Measurements from ENCODE around the gene UBE2D2.

DNA sequence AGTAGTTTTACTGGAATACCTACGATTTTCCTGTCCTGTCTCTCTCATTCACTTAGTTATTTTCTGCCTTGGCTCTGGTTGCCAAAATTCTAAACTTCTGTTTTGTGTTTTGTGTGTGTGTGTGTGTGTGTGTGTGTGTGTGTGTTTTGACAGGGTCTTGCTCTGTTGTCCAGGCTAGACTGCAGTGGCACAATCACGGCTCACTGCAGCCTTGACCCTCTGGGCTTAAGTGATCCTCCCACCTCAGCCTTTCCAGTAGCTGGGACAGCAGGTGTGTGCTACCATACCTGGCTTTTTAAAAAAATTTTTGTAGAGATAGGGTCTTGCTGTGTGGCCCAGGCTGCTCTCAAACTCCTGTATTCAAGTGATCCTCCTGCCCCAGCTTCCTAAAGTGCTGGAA is 17.2 kb downstream of the UBE2D2 start:
- TF ChIP-seq, protein P1, sequence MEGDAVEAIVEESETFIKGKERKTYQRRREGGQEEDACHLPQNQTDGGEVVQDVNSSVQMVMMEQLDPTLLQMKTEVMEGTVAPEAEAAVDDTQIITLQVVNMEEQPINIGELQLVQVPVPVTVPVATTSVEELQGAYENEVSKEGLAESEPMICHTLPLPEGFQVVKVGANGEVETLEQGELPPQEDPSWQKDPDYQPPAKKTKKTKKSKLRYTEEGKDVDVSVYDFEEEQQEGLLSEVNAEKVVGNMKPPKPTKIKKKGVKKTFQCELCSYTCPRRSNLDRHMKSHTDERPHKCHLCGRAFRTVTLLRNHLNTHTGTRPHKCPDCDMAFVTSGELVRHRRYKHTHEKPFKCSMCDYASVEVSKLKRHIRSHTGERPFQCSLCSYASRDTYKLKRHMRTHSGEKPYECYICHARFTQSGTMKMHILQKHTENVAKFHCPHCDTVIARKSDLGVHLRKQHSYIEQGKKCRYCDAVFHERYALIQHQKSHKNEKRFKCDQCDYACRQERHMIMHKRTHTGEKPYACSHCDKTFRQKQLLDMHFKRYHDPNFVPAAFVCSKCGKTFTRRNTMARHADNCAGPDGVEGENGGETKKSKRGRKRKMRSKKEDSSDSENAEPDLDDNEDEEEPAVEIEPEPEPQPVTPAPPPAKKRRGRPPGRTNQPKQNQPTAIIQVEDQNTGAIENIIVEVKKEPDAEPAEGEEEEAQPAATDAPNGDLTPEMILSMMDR (IDR thresholded peaks at IDR 0.05), result no peak
- TF ChIP-seq EZH2 (IDR thresholded peaks at IDR 0.05; ENCODE audit: borderline replicate concordance, insufficient read depth, low read depth, low read length, poor library complexity, severe bottlenecking), result no peak

Data from B cell (primary cell).